Endothelial cell of umbilical vein (primary cell): ENCODE measurements around the gene ZNF652. TPM values are rescaled to one million over a fixed set of nuclear protein-coding genes. Genes with fewer than 3 reads are reported as not detected.

Experiments
- BruUV-seq: library from RNA; stranded (reverse); fragments of 400-500 nt; replicated peaks from 2 replicates; lab custom pipeline; 2021; lab: Mats Ljungman, UMichigan
- CTCF ChIA-PET: fragments of 300-600, 350-600 bp; sonication (Branson Sonifier 250); formaldehyde crosslinking; loops from one replicate; lab custom pipeline; 2021; ENCODE audit warnings: antibody characterized with exemption, inconsistent platforms; lab: Charles Lee
- POLR2A ChIA-PET: fragments of 300-600, 350-600 bp; sonication (Branson Sonifier 250); formaldehyde crosslinking; loops from one replicate; lab custom pipeline; 2021; ENCODE audit warnings: antibody characterized with exemption, inconsistent platforms; lab: Charles Lee
- DNase-seq: peaks from one replicate; pipeline ENCODE4 v3.0.0-alpha.2; 2011; ENCODE audit warnings: low read depth, low spot score
- FAIRE-seq: peaks from 2 replicates; lab custom pipeline; 2011; peaks lifted over from hg19 to GRCh38; lab: Jason Lieb, UNC
- H2AFZ ChIP-seq: 2 replicates; pipeline ENCODE4 v1.6.0; 2012; ENCODE audit warnings: low read depth, low read length, control low read depth, inconsistent platforms
- H3K27ac ChIP-seq: 2 replicates; pipeline ENCODE4 v1.5.1; 2011; ENCODE audit warnings: low read depth, mild to moderate bottlenecking, control low read depth, low read length, moderate library complexity; ENCODE audit not compliant: insufficient read depth
- H3K27me3 ChIP-seq, 2 experiments: 2 replicates each; pipeline versions ENCODE4 v1.6.0 to v1.6.1; 2011; ENCODE audit warnings: low read length in 2 of 2, mixed read lengths in 1 of 2; ENCODE audit not compliant: control insufficient read depth in 2 of 2, insufficient read depth in 2 of 2
- H3K36me3 ChIP-seq, 2 experiments: 2 replicates in 1 of 2; 3 replicates in 1 of 2; pipeline ENCODE4 v1.5.1; 2011; ENCODE audit warnings: low read length in 2 of 2, mild to moderate bottlenecking in 1 of 2, moderate library complexity in 1 of 2; ENCODE audit not compliant: control insufficient read depth in 2 of 2, insufficient read depth in 2 of 2; ENCODE audit errors: extremely low read depth in 1 of 2
- H3K4me1 ChIP-seq: 3 replicates; pipeline ENCODE4 v1.5.1; 2011; ENCODE audit warnings: mild to moderate bottlenecking, low read length; ENCODE audit not compliant: control insufficient read depth, insufficient read depth; ENCODE audit errors: extremely low read depth
- H3K4me2 ChIP-seq: 2 replicates; pipeline ENCODE4 v1.6.1; 2011; ENCODE audit warnings: low read length, control low read depth, mixed read lengths; ENCODE audit not compliant: insufficient read depth
- H3K4me3 ChIP-seq, 3 experiments: fragments of 200-600 bp in 1 of 3; sonication (generic), shearing (Covaris generic) in 1 of 3; replicated peaks in 1 of 3; 2 replicates each; pipeline ENCODE4 v1.5.1; 2011 to 2016; ENCODE audit warnings: control low read depth in 3 of 3, low read length in 3 of 3, mild to moderate bottlenecking in 2 of 3, inconsistent platforms in 1 of 3, low read depth in 1 of 3, moderate library complexity in 1 of 3; ENCODE audit not compliant: insufficient read depth in 1 of 3
- H3K79me2 ChIP-seq: 2 replicates; pipeline ENCODE4 v1.6.0; 2012; ENCODE audit warnings: low read length, inconsistent platforms; ENCODE audit not compliant: control insufficient read depth, insufficient read depth
- H3K9ac ChIP-seq: replicated peaks from 2 replicates; pipeline ENCODE3; 2011; ENCODE audit warnings: low read length, control low read depth; ENCODE audit not compliant: insufficient read depth; ENCODE audit errors: extremely low read depth
- H3K9me1 ChIP-seq: replicated peaks from 3 replicates; pipeline ENCODE4 v1.6.0; 2011; ENCODE audit warnings: mild to moderate bottlenecking, low read length; ENCODE audit not compliant: control insufficient read depth, insufficient read depth; ENCODE audit errors: extremely low read depth
- H3K9me3 ChIP-seq: replicated peaks from 2 replicates; pipeline ENCODE4 v1.5.1; 2012; ENCODE audit warnings: low read length, inconsistent platforms; ENCODE audit not compliant: control insufficient read depth, insufficient read depth
- H4K20me1 ChIP-seq: replicated peaks from 2 replicates; pipeline ENCODE3; 2011; ENCODE audit warnings: mild to moderate bottlenecking, low read length; ENCODE audit not compliant: control insufficient read depth, insufficient read depth; ENCODE audit errors: extremely low read depth
- EZH2 ChIP-seq: IDR thresholded peaks from 2 replicates; pipeline ENCODE4 v1.6.1; 2012; ENCODE audit warnings: borderline replicate concordance, low read depth, mild to moderate bottlenecking, moderate library complexity, low read length, inconsistent platforms; ENCODE audit not compliant: severe bottlenecking
- FOS ChIP-seq: IDR thresholded peaks from 2 replicates; pipeline ENCODE4 v1.6.1; 2011; ENCODE audit warnings: mild to moderate bottlenecking, low read length, moderate library complexity, borderline replicate concordance; ENCODE audit not compliant: insufficient read depth
- GATA2 ChIP-seq: IDR thresholded peaks from 2 replicates; pipeline ENCODE4 v1.7.0; 2011; ENCODE audit warnings: low read depth, mild to moderate bottlenecking, moderate library complexity, mixed read lengths, low read length; ENCODE audit not compliant: insufficient read length, insufficient read depth
- JUN ChIP-seq: IDR thresholded peaks from 2 replicates; pipeline ENCODE4 v1.6.1; 2011; ENCODE audit warnings: borderline replicate concordance, low read depth; ENCODE audit not compliant: insufficient read length, insufficient read depth
- MAX ChIP-seq: IDR thresholded peaks from 2 replicates; pipeline ENCODE4 v1.6.1; 2011; ENCODE audit not compliant: insufficient read depth, insufficient read length
- MYC ChIP-seq: IDR thresholded peaks from one replicate; pipeline ENCODE4 v1.6.1; 2011; ENCODE audit warnings: mild to moderate bottlenecking, low read depth, low read length
- POLR2A ChIP-seq: IDR thresholded peaks from 2 replicates; pipeline ENCODE4 v1.6.1; 2012; ENCODE audit warnings: low read depth, mild to moderate bottlenecking, control low read depth, low read length
- POLR2AphosphoS5 ChIP-seq: IDR thresholded peaks from 2 replicates; pipeline ENCODE4 v1.6.1; 2012; ENCODE audit warnings: low read depth, mild to moderate bottlenecking, control low read depth, low read length, moderate library complexity; ENCODE audit not compliant: insufficient read depth
- dilution Hi-C: fragments of 300-500 bp; cut with MboI; formaldehyde crosslinking; loops from one replicate; pipeline ENCODE4 v1.15.0; 2019; ENCODE audit warnings: low sequenced_read_pairs; ENCODE audit not compliant: extremely low pct_ligation_motif_present
- intact Hi-C: fragments of 100-400 bp; cut with micrococcal nuclease; formaldehyde crosslinking; loops from one replicate; pipeline ENCODE4 v1.10.0; 2022
- polyA plus RNA-seq, 4 experiments: library from polyadenylated mRNA; depleted of rRNA in 3 of 4; stranded (reverse) in 3 of 4; unstranded in 1 of 4; fragments of >200 nt; gene quantifications; 2 replicates each; pipeline versions ENCODE4 v1.2.1 to v1.2.3, GENCODE V29; 2011 to 2012; ENCODE audit warnings: missing spikeins in 1 of 4
- total RNA-seq: library from RNA; stranded (reverse); gene quantifications from 2 replicates; pipeline ENCODE4 v1.2.3, GENCODE V29; 2021
- TF ChIP-seq, protein P1 (sequence below), 2 donors: IDR thresholded peaks; 1 replicate in 1 of 2; 2 replicates in 1 of 2; pipeline ENCODE4 v1.5.1; 2011; ENCODE audit warnings: low read length in 2 of 2, mild to moderate bottlenecking in 2 of 2, moderate library complexity in 2 of 2, control low read depth in 1 of 2, inconsistent platforms in 1 of 2, low read depth in 1 of 2; ENCODE audit not compliant: insufficient read depth in 1 of 2; ENCODE audit errors: extremely low read depth in 1 of 2

Gene ZNF652
- total and polyA plus RNA-seq, 2 donors (not counting 3 experiments of a cell fraction or from before 2014, with no cell fraction given): 6.1 to 18.6 TPM

GRCh38 chr17:49406421-49407061 is 44.5 kb upstream of the ZNF652 start:
- peaks cover 28 to 52% of the 10 kb centered on the region in 2 experiments for H3K36me3 ChIP-seq
- H3K4me2 ChIP-seq: no peak overlapping the region
- H3K9me1 ChIP-seq: no peaks in the 10 kb centered on the region
- POLR2A ChIA-PET: no interaction called here
- H3K79me2 ChIP-seq: no peaks in the 10 kb centered on the region
- H3K4me3 ChIP-seq: no peak overlapping the region
- no peak overlapping the region for H3K27ac ChIP-seq
- dilution Hi-C loops: no loop called here
- no peak overlapping the region for H2AFZ ChIP-seq
- H3K4me1 ChIP-seq: no peaks in the 10 kb centered on the region
- no peaks in the 10 kb centered on the region for H3K27me3 ChIP-seq
- intact Hi-C loops: no loop called here
- CTCF ChIA-PET: interaction anchor here (1.9 to 9.9 kb wide), 2 partner anchors 146 to 150 kb away, joined by 9 to 116 read pairs; no protein-coding TSS in a partner anchor
- no peaks in the 10 kb centered on the region for H3K9me3 ChIP-seq
- BruUV-seq: no TSS peak
- TF ChIP-seq MAX (no peak), GATA2 (no peak), FOS (no peak), JUN (no peak), EZH2 (no peak), POLR2AphosphoS5 (no peak), POLR2A (no peak), MYC (no peak)
- TF ChIP-seq, protein P1, sequence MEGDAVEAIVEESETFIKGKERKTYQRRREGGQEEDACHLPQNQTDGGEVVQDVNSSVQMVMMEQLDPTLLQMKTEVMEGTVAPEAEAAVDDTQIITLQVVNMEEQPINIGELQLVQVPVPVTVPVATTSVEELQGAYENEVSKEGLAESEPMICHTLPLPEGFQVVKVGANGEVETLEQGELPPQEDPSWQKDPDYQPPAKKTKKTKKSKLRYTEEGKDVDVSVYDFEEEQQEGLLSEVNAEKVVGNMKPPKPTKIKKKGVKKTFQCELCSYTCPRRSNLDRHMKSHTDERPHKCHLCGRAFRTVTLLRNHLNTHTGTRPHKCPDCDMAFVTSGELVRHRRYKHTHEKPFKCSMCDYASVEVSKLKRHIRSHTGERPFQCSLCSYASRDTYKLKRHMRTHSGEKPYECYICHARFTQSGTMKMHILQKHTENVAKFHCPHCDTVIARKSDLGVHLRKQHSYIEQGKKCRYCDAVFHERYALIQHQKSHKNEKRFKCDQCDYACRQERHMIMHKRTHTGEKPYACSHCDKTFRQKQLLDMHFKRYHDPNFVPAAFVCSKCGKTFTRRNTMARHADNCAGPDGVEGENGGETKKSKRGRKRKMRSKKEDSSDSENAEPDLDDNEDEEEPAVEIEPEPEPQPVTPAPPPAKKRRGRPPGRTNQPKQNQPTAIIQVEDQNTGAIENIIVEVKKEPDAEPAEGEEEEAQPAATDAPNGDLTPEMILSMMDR (IDR thresholded peaks at IDR 0.05; ENCODE audit: extremely low read depth in 1 of 2, insufficient read depth in 1 of 2, low read depth in 1 of 2, low read length in 2 of 2): no peak
- no peak for DNase-seq
- H4K20me1 ChIP-seq: no peaks in the 10 kb centered on the region
- H3K9ac ChIP-seq: no peak overlapping the region
- no peak for FAIRE-seq
